PC-9 (cell line): ENCODE measurements around the gene RNF13. TPM values are rescaled to one million over a fixed set of nuclear protein-coding genes. Genes with fewer than 3 reads are reported as not detected.

Experiments used
- BruUV-seq: library from RNA; stranded (reverse); fragments of 400-500 nt; replicated peaks from 2 replicates; lab custom pipeline; 2021; lab: Mats Ljungman, UMichigan
- CTCF ChIA-PET: fragments of 300-600 bp; sonication (Branson Sonifier 250); formaldehyde crosslinking; loops from one replicate; lab custom pipeline; 2022; ENCODE audit warnings: antibody characterized with exemption; lab: Charles Lee
- POLR2A ChIA-PET: fragments of 300-600 bp; sonication (Branson Sonifier 250); formaldehyde crosslinking; loops from one replicate; lab custom pipeline; 2022; ENCODE audit warnings: antibody characterized with exemption; ENCODE audit not compliant: unreplicated experiment; lab: Charles Lee
- DNase-seq, 2 experiments: peaks; one replicate each; pipeline versions ENCODE4 v3.0.0 to v3.0.0-alpha.2; 2015 to 2022; ENCODE audit warnings: mixed read lengths in 1 of 2
- H2AFZ ChIP-seq: fragments of 200-600 bp; sonication (generic); 2 replicates; pipeline ENCODE4 v1.8.1; 2017; ENCODE audit warnings: antibody characterized with exemption
- H3F3A ChIP-seq: fragments of 200-600 bp; sonication (generic); 2 replicates; pipeline ENCODE4 v1.8.1; 2017; ENCODE audit warnings: antibody characterized with exemption, mild to moderate bottlenecking, low read depth; ENCODE audit not compliant: insufficient read depth
- H3K27ac ChIP-seq: fragments of 200-600 bp; sonication (generic); 2 replicates; pipeline ENCODE4 v1.6.1; 2016; ENCODE audit warnings: mixed run types
- H3K27me3 ChIP-seq: fragments of 200-600 bp; sonication (generic); 2 replicates; pipeline ENCODE4 v1.6.1; 2016; ENCODE audit warnings: low read depth, mixed run types; ENCODE audit not compliant: insufficient read depth
- H3K36me3 ChIP-seq: fragments of 200-600 bp; sonication (generic); 2 replicates; pipeline ENCODE4 v1.6.1; 2016; ENCODE audit warnings: low read depth, mixed run types
- H3K4me1 ChIP-seq: fragments of 200-600 bp; sonication (generic); replicated peaks from 2 replicates; pipeline ENCODE4 v1.6.1; 2016; ENCODE audit warnings: mixed run types; ENCODE audit not compliant: insufficient read depth
- H3K4me2 ChIP-seq: fragments of 200-600 bp; sonication (generic); 2 replicates; pipeline ENCODE4 v1.6.1; 2017; ENCODE audit warnings: mixed run types
- H3K4me3 ChIP-seq: fragments of 200-600 bp; sonication (generic); 2 replicates; pipeline ENCODE4 v1.6.1; 2016; ENCODE audit warnings: mixed run types
- H3K79me2 ChIP-seq: fragments of 200-600 bp; sonication (generic); 2 replicates; pipeline ENCODE4 v1.6.1; 2017; ENCODE audit warnings: low read depth, mixed run types
- H3K9me2 ChIP-seq: fragments of 200-600 bp; sonication (generic); 2 replicates; pipeline ENCODE4 v1.8.1; 2017; ENCODE audit warnings: mild to moderate bottlenecking; ENCODE audit not compliant: insufficient read depth
- H3K9me3 ChIP-seq: fragments of 200-600 bp; sonication (generic); 2 replicates; pipeline ENCODE4 v1.8.1; 2016; ENCODE audit warnings: low read depth; ENCODE audit not compliant: insufficient read depth
- H4K20me1 ChIP-seq: fragments of 200-600 bp; sonication (generic); 2 replicates; pipeline ENCODE4 v1.8.1; 2017; ENCODE audit not compliant: insufficient read depth
- CTCF ChIP-seq: fragments of 200-600 bp; sonication (generic); conservative IDR thresholded peaks from 2 replicates; pipeline ENCODE4 v1.6.1; 2017; ENCODE audit warnings: mixed run types, antibody characterized with exemption, mild to moderate bottlenecking, moderate library complexity
- EZH2 ChIP-seq: fragments of 200-600 bp; sonication (generic); IDR thresholded peaks from 2 replicates; pipeline ENCODE4 v1.8.0; 2017; ENCODE audit warnings: antibody characterized with exemption, low read depth
- intact Hi-C: fragments of 100-400 bp; cut with micrococcal nuclease; formaldehyde crosslinking; loops from one replicate; pipeline ENCODE4 v1.10.0; 2022; ENCODE audit not compliant: unreplicated experiment
- total RNA-seq: library from RNA; stranded (reverse); gene quantifications from 2 replicates; pipeline ENCODE4 v1.2.3, GENCODE V29; 2021

RNF13 gene
- total RNA-seq, 1 experiment from 2014 or later: 65.0 TPM

GRCh38 chr3:149967086-149967685 lies 154.2 kb downstream of the RNF13 start:
- Histone ChIP-seq H3K4me1 (peaks cover 28% of the 10 kb centered on the region), H3K36me3 (peaks cover 29% of the 10 kb centered on the region), H4K20me1 (peaks cover 8% of the 10 kb centered on the region; the same call in 1 of the 2 replicates), H3K9me2 (no peaks in the 10 kb centered on the region), H3K4me2 (peak overlapping the region; percentile 97), H3K27ac (peak overlapping the region; percentile 88; the same call in 1 of the 2 replicates), H3K27me3 (no peaks in the 10 kb centered on the region), H3K9me3 (no peaks in the 10 kb centered on the region), H2AFZ (no peak overlapping the region), H3K4me3 (peak overlapping the region; percentile 78; the same call in 1 of the 2 replicates), H3K79me2 (peaks cover 73% of the 10 kb centered on the region), H3F3A (peaks cover 24% of the 10 kb centered on the region; the same call in 1 of the 2 replicates)
- POLR2A ChIA-PET: no interaction called here
- BruUV-seq: no TSS peak
- TF ChIP-seq EZH2 (no peak), CTCF (peak; percentile 82)
- peak in 1 of 2 experiments; percentile 71 for DNase-seq
- CTCF ChIA-PET: interaction anchor here (0.7 to 2.9 kb wide), 6 partner anchors 171 to 271 kb away, joined by 3 to 26 read pairs (median 6); no protein-coding TSS in a partner anchor
- intact Hi-C loops: loop anchor here (1.0 to 5.0 kb wide), 4 partner anchors 217 to 528 kb away; no protein-coding TSS in a partner anchor

GRCh38 chr3:149968216-149968615 lies 155.2 kb downstream of the RNF13 start:
- intact Hi-C loops: loop anchor here (2.0 to 5.0 kb wide), 2 partner anchors 269 to 443 kb away; no protein-coding TSS in a partner anchor
- no TSS peak for BruUV-seq
- ChIA-PET POLR2A (no interaction called here), CTCF (interaction anchor here (0.6 to 2.7 kb wide), 5 partner anchors 216 to 761 kb away, joined by 3 to 9 read pairs (median 4); no protein-coding TSS in a partner anchor)
- no peak overlapping the region for H2AFZ ChIP-seq
- H3K4me3 ChIP-seq: peak overlapping the region; percentile 78
- H3K27ac ChIP-seq: peak overlapping the region; percentile 88
- TF ChIP-seq CTCF: no peak
- TF ChIP-seq EZH2: no peak
- no peaks in the 10 kb centered on the region for H3K9me2 ChIP-seq
- peaks cover 23% of the 10 kb centered on the region; the same call in 1 of the 2 replicates for H3F3A ChIP-seq
- H3K27me3 ChIP-seq: no peaks in the 10 kb centered on the region
- DNase-seq: no peak
- H3K4me2 ChIP-seq: peak overlapping the region; percentile 97
- peaks cover 6% of the 10 kb centered on the region; the same call in 1 of the 2 replicates for H4K20me1 ChIP-seq
- H3K9me3 ChIP-seq: no peaks in the 10 kb centered on the region
- H3K36me3 ChIP-seq: peaks cover 29% of the 10 kb centered on the region
- peaks cover 35% of the 10 kb centered on the region for H3K4me1 ChIP-seq
- peaks cover 73% of the 10 kb centered on the region for H3K79me2 ChIP-seq

GRCh38 chr3:149969110-149969939 lies 156.3 kb downstream of the RNF13 start:
- Histone ChIP-seq H3K9me2 (no peaks in the 10 kb centered on the region), H3K9me3 (no peaks in the 10 kb centered on the region), H3K79me2 (peaks cover 62% of the 10 kb centered on the region), H2AFZ (peak overlapping the region; percentile 92), H3F3A (peaks cover 17% of the 10 kb centered on the region; the same call in 1 of the 2 replicates), H3K4me2 (peak overlapping the region; percentile 97), H3K27me3 (no peaks in the 10 kb centered on the region), H3K4me1 (peaks cover 35% of the 10 kb centered on the region), H3K27ac (peak overlapping the region; percentile 88), H3K4me3 (peak overlapping the region; percentile 78), H4K20me1 (peaks cover 6% of the 10 kb centered on the region; the same call in 1 of the 2 replicates), H3K36me3 (peaks cover 26% of the 10 kb centered on the region)
- TSS peak; percentile 63 for BruUV-seq
- peak; percentile 59 to 77 for DNase-seq
- CTCF ChIA-PET: interaction anchor here (0.5 to 1.6 kb wide), 9 partner anchors 59 to 961 kb away, joined by 3 to 11 read pairs (median 4); no protein-coding TSS in a partner anchor
- intact Hi-C loops: loop anchor here (1.0 to 5.0 kb wide), 4 partner anchors 247 to 576 kb away; no protein-coding TSS in a partner anchor
- POLR2A ChIA-PET: interaction anchor here (0.5 to 1.0 kb wide), 4 partner anchors 172 to 794 kb away, joined by 3 to 5 read pairs (median 3); partner anchors contain the start of genes ERICH6 and SIAH2
- TF ChIP-seq EZH2: no peak
- TF ChIP-seq CTCF: peak; percentile 22; the same call in 1 of the 2 replicates
